Renal cortical epithelial cell (primary cell): ENCODE data around the gene ZNF22. TPM values are rescaled to one million over a fixed set of nuclear protein-coding genes. Genes with fewer than 3 reads are reported as not detected.

Experiments
- DNase-seq: peaks from one replicate; pipeline ENCODE4 v3.0.0-alpha.2; 2011; ENCODE audit warnings: low read depth
- total RNA-seq: library from RNA; depleted of rRNA; stranded (reverse); fragments of >200 nt; gene quantifications from 2 replicates; pipeline ENCODE4 v1.2.3, GENCODE V29; 2014

The ZNF22 gene
- total RNA-seq, 1 donor from 2014 or later: 26.8 TPM

- no peak for DNase-seq
Observed at GRCh38 chr10:45015590-45015989, 14.9 kb downstream of the ZNF22 start.

DNA sequence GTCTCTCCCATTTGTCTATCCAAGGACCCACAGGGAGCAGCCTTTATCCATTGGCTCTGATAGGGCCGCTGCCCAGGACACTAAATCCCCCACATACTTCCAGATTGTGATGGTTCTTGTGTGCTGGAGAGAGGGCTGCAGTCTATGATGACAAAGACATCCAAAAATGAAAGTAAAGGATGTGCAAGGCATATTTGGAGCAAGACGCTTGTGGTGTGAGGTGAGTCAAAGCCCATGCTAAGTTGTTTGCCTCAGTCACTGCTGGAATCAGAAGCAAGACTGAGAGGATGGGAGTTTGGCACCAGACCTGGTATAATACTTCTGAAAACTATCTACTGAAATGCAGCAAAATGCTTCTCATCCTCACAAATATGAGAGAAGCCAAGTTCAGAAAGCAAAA is 22.7 kb downstream of the ZNF22 start:
- DNase-seq: no peak

DNA sequence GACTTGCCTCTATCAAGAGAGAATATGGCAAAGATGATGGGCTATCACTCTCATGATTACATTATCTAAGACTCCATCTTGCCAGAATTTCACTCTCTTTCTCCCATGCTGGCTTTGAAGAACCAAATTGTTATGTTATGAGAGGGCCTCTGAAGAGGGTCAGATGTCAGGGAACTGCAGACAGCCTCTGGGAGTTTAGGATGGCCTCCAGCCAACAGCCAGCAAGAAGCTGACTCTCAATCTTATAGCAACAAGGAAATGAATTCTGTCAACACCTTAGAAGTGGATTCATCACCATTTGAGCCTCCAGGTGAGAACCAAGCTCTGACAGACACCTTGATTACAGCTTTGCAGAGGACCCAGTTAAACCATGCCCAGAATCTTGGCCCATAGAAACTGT is 33.6 kb downstream of the ZNF22 start:
- DNase-seq: peak; percentile 8

GRCh38 chr10:45035673-45036072 is 35.0 kb downstream of the ZNF22 start:
- no peak for DNase-seq

DNA sequence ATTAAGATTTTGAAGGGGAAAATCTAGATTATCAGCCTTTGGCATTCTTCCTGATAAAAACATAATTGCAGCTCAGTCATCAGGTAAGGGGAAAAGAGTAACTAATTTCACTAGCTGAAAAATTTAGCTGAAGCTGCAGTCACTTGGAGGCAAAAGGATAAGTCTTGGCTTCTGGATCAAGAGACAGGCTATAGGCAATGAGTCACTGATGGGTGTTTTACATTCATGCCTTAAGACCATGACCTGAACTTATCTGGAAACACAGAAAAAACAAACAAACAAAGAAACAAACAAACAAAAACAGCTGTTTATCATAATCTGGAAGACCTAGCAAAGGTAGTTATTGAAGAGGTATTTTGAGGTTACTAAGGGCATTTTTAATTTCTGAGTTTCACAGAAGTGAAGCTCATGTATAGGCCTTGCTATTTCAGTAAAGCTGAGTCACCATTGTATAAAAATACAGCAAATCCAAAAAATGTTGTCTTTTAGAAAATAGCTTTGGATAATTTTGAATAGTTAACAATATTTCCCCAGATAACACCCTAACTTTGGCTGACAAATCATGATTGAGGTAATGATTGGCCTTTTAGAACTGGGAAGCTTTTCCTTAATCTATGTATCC is 40.3 kb downstream of the ZNF22 start:
- peak; percentile 22 for DNase-seq

- no peak for DNase-seq
Observed at GRCh38 chr10:45044290-45044689, 43.6 kb downstream of the ZNF22 start.

DNA sequence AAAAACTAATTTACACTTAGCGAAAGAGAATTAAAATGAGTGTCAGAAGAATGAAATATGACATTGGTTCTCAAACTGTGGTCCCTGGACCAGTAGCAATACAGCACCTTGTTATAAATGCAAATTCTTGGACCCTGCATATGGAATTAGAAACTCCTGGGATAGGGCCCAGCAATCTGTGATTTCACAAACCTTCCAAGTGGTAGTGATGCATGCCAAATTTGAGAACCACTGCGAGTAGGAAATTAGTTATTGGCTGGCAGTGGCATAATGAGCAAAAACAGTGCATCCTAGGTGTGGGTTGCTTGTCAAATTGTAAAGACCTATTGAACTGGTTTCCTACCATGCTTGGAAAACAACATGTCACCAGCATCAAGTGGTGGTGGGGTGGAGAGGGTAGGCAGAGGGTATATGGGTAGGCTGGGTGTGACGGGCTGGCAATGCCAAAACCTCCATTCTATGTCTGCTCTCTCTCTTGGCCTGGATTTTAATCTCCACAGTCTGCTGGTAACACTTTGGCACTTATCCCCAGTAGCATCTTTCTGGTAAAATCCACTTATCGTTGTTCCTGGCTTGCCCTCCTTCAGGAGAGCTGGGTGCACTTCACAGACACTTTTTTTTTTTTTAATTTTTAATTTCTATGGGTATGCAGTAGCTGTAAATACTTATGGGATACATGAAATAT is 50.0 kb downstream of the ZNF22 start:
- no peak for DNase-seq

DNA sequence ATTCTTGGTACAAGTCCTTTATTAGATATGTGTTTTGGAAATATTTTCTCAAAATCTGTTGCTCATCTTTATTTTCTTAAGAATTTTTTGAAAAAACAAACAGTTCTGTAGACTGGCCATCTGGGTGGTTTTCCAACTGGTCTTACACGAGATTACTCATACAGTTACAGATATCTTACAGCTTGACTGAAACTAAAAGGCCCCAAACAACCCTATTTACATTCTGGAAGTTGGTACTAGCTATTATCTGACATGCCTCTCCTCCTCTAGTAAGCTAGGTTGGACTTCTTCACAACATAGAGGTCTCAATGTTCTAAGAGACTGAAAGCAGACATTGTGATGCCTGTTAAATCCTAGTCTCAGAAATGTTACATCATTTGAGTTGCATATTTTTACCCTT is 52.0 kb downstream of the ZNF22 start:
- no peak for DNase-seq

- DNase-seq: no peak
Observed at GRCh38 chr10:45053569-45054100, 52.9 kb downstream of the ZNF22 start.

Other genes starting within 250 kb of the ZNF22 start
- 0.15 TPM in 1 of 2 replicates, not detected in the other for gene TMEM72, start 89.6 kb upstream of the ZNF22 start, total RNA-seq
- 79.1 and 155 TPM in 2 replicates for gene RASSF4, start 41.1 kb upstream of the ZNF22 start, total RNA-seq
- gene DEPP1, start 22.1 kb upstream of the ZNF22 start, total RNA-seq: 11.3 and 24.5 TPM in 2 replicates